ENCODE measurements around the gene ZBTB8OS. TPM values are rescaled to one million over a fixed set of nuclear protein-coding genes. Genes with fewer than 3 reads are reported as not detected.
"Not testable (repeated sequence)": the region's sequence is repeated elsewhere in the genome, so short reads cannot be mapped to it uniquely, and the experiment has no call there.

The ZBTB8OS gene
- polyA plus RNA-seq, 1 experiment, result 89.1 TPM

- ChIA-PET POLR2A (interaction anchor here (0.7 kb wide), 1 partner anchor 127 kb away, joined by 4 read pairs; no protein-coding TSS in a partner anchor), CTCF (interaction anchor here (1.0 kb wide), 1 partner anchor 117 kb away, joined by 4 read pairs; no protein-coding TSS in a partner anchor)
- Histone ChIP-seq H3K27ac (ENCODE audit: low read depth, low read length) (no peak overlapping the region), H3K9me3 (ENCODE audit: control insufficient read depth, insufficient read depth, low read length) (no peaks in the 10 kb centered on the region), H3K27me3 (ENCODE audit: control insufficient read depth, insufficient read depth, low read length) (no peaks in the 10 kb centered on the region), H3K4me3 (ENCODE audit: low read depth, low read length) (no peak overlapping the region)
- no peak for TF ChIP-seq CTCF (IDR thresholded peaks at IDR 0.05; ENCODE audit: low read depth, low read length)
- DNase-seq (ENCODE audit: low read depth, low spot score), result no peak
These were observed 13.3 kb downstream of the ZBTB8OS start for GRCh38 chr1:32636914-32637645.

GRCh38 chr1:32635508-32636277 lies 14.7 kb downstream of the ZBTB8OS start:
- POLR2A ChIA-PET, result no interaction called here
- DNase-seq (ENCODE audit: low read depth, low spot score), result no peak
- Histone ChIP-seq H3K27ac (ENCODE audit: low read depth, low read length) (no peak overlapping the region), H3K4me3 (ENCODE audit: low read depth, low read length) (no peak overlapping the region), H3K9me3 (ENCODE audit: control insufficient read depth, insufficient read depth, low read length) (no peaks in the 10 kb centered on the region), H3K27me3 (ENCODE audit: control insufficient read depth, insufficient read depth, low read length) (no peaks in the 10 kb centered on the region)
- TF ChIP-seq CTCF (IDR thresholded peaks at IDR 0.05; ENCODE audit: low read depth, low read length), result no peak
- CTCF ChIA-PET, result interaction anchor here (1.0 to 1.4 kb wide), 2 partner anchors 77 to 116 kb away, joined by 3 to 4 read pairs; no protein-coding TSS in a partner anchor

- H3K27me3 ChIP-seq (ENCODE audit: control insufficient read depth, insufficient read depth, low read length), result no peaks in the 10 kb centered on the region
- DNase-seq (ENCODE audit: low read depth, low spot score), result no peak
- ChIA-PET CTCF (no interaction called here), POLR2A (no interaction called here)
- no peak overlapping the region for H3K27ac ChIP-seq (ENCODE audit: low read depth, low read length)
- no peak overlapping the region for H3K4me3 ChIP-seq (ENCODE audit: low read depth, low read length)
- H3K9me3 ChIP-seq (ENCODE audit: control insufficient read depth, insufficient read depth, low read length), result no peaks in the 10 kb centered on the region
- TF ChIP-seq CTCF (IDR thresholded peaks at IDR 0.05; ENCODE audit: low read depth, low read length), result no peak
These were observed 17.5 kb downstream of the ZBTB8OS start for GRCh38 chr1:32632829-32633228.

- H3K4me3 ChIP-seq (ENCODE audit: low read depth, low read length); H3K27me3 ChIP-seq (ENCODE audit: control insufficient read depth, insufficient read depth, low read length); CTCF ChIA-PET; POLR2A ChIA-PET; H3K9me3 ChIP-seq (ENCODE audit: control insufficient read depth, insufficient read depth, low read length); H3K27ac ChIP-seq (ENCODE audit: low read depth, low read length); DNase-seq (ENCODE audit: low read depth, low spot score): not testable (repeated sequence)
These were observed 20.2 kb downstream of the ZBTB8OS start for GRCh38 chr1:32630173-32630572.

- DNase-seq (ENCODE audit: low read depth, low spot score), result no peak
- ChIA-PET CTCF (interaction anchor here (0.6 kb wide), 1 partner anchor 460 kb away, joined by 5 read pairs; no protein-coding TSS in a partner anchor), POLR2A (interaction anchor here (0.6 kb wide), 1 partner anchor 25 kb away, joined by 5 read pairs; no protein-coding TSS in a partner anchor)
- no peak for TF ChIP-seq CTCF (IDR thresholded peaks at IDR 0.05; ENCODE audit: low read depth, low read length)
- Histone ChIP-seq H3K4me3 (ENCODE audit: low read depth, low read length) (no peak overlapping the region), H3K27me3 (ENCODE audit: control insufficient read depth, insufficient read depth, low read length) (no peaks in the 10 kb centered on the region), H3K27ac (ENCODE audit: low read depth, low read length) (no peak overlapping the region), H3K9me3 (ENCODE audit: control insufficient read depth, insufficient read depth, low read length) (no peaks in the 10 kb centered on the region)
These were observed 22.7 kb downstream of the ZBTB8OS start for GRCh38 chr1:32627596-32628162.

Measured in AG04450 (cell line).